ENCODE data around the gene DDX25. TPM values are rescaled to one million over a fixed set of nuclear protein-coding genes. Genes with fewer than 3 reads are reported as not detected.
A peak's percentile ranks its signal among the peaks of the same experiment; 100 is the strongest.

DDX25 gene
- total RNA-seq, 4 donors from 2014 or later, result 0.06 to 0.17 TPM; not detected in 2

DNA sequence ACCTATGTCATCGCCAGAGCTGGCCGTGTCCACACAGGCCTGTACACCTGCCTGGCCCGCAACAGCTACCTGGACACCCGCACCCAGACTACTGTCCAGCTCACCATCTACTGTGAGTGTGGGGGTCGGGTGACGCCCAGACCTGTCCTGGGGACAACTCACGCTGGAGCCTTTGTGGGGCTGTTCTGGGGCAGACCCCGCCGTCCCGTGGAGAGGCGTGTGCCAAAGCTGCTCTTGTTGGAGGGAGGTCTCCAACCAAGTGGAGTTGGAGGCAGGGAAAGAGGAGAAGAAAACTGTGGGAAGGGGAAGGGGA, 45.8 kb downstream of the DDX25 start:
- intact Hi-C loops (cut with DNase I), result loop anchor here (5.0 kb wide), 1 partner anchor 112 kb away; the partner anchor contains the start of gene CDON
- WGBS, result 95% methylated on average over 4 of the region's 11 CpGs
- peak overlapping the region in 1 of 4 donors; percentile 47 for H3K27ac ChIP-seq (replicated peaks in 1 of 4)
- DNase-seq (ENCODE audit: extremely low spot score), result no peak
- no peaks in the 10 kb centered on the region for H3K27me3 ChIP-seq
- no peaks in the 10 kb centered on the region for H3K36me3 ChIP-seq
- no peak overlapping the region for H3K4me3 ChIP-seq
- TF ChIP-seq POLR2AphosphoS5 (IDR thresholded peaks at IDR 0.05) (no peak), POLR2A (IDR thresholded peaks at IDR 0.05; ENCODE audit: low read depth) (no peak), EP300 (IDR thresholded peaks at IDR 0.05) (no peak), CTCF (IDR thresholded peaks at IDR 0.05) (no peak)
- peaks cover 19 to 37% (median 32%) of the 10 kb centered on the region in 4 donors for H3K4me1 ChIP-seq
- no peaks in the 10 kb centered on the region for H3K9me3 ChIP-seq

GRCh38 chr11:125950696-125951651, 46.7 kb downstream of the DDX25 start:
- H3K4me3 ChIP-seq, result no peak overlapping the region
- H3K27ac ChIP-seq (replicated peaks in 1 of 4), result peak overlapping the region; percentile 46 to 65 (median 54)
- peaks cover 19 to 37% (median 32%) of the 10 kb centered on the region in 4 donors for H3K4me1 ChIP-seq
- peaks cover 0 to 5% (median 2%) of the 10 kb centered on the region in 4 donors for H3K36me3 ChIP-seq
- H3K27me3 ChIP-seq, result no peaks in the 10 kb centered on the region
- WGBS, result 55% methylated on average over 15 of the region's 15 CpGs
- peak; percentile 91 for DNase-seq (ENCODE audit: extremely low spot score)
- H3K9me3 ChIP-seq, result no peaks in the 10 kb centered on the region
- intact Hi-C loops (cut with DNase I), result loop anchor here (5.0 kb wide), 1 partner anchor 111 kb away; the partner anchor contains the start of gene CDON
- TF ChIP-seq POLR2A (IDR thresholded peaks at IDR 0.05; ENCODE audit: low read depth) (no peak), EP300 (IDR thresholded peaks at IDR 0.05) (no peak), POLR2AphosphoS5 (IDR thresholded peaks at IDR 0.05) (peak; percentile 79 to 83), CTCF (IDR thresholded peaks at IDR 0.05) (no peak)

DNA sequence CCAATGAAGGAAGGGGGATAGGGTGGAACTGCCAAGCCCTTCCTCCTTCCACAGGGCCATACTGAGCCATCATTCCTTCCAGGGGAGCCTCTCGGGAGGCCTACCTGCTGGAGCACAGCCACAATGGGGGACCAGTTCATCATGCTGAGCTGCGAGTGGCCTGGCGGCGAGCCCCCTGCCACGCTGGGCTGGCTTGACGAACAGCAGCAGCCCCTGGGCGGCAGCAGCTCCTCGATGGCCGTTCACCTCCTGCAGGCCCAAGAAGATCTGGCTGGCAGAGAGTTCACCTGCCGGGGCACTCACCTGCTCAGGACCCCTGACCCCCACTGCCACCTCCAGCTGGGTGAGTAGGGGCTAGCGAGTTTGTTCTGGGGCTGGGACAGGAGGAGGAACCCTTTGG, 47.4 kb downstream of the DDX25 start:
- Histone ChIP-seq H3K36me3 (peaks cover 0 to 11% (median 2%) of the 10 kb centered on the region in 4 donors), H3K27me3 (no peaks in the 10 kb centered on the region), H3K4me3 (no peak overlapping the region), H3K27ac (replicated peaks in 1 of 4) (peak overlapping the region; percentile 46 to 65 (median 54)), H3K9me3 (no peaks in the 10 kb centered on the region), H3K4me1 (peaks cover 19 to 37% (median 32%) of the 10 kb centered on the region in 4 donors)
- intact Hi-C loops (cut with DNase I), result loop anchor here (5.0 kb wide), 1 partner anchor 111 kb away; the partner anchor contains the start of gene CDON
- peak; percentile 79 for DNase-seq (ENCODE audit: extremely low spot score)
- WGBS, result 76% methylated on average over 5 of the region's 11 CpGs
- TF ChIP-seq EP300 (IDR thresholded peaks at IDR 0.05) (no peak), POLR2AphosphoS5 (IDR thresholded peaks at IDR 0.05) (no peak), CTCF (IDR thresholded peaks at IDR 0.05) (no peak), POLR2A (IDR thresholded peaks at IDR 0.05; ENCODE audit: low read depth) (no peak)

GRCh38 chr11:125952559-125952958, 48.3 kb downstream of the DDX25 start:
- Histone ChIP-seq H3K27ac (replicated peaks in 1 of 4) (peak overlapping the region in 3 of 4 donors; percentile 10 to 51 (median 48)), H3K4me1 (peaks cover 19 to 37% (median 32%) of the 10 kb centered on the region in 4 donors), H3K4me3 (peak overlapping the region in 1 of 4 donors; percentile 9), H3K36me3 (peaks cover 0 to 15% (median 2%) of the 10 kb centered on the region in 4 donors), H3K9me3 (no peaks in the 10 kb centered on the region), H3K27me3 (no peaks in the 10 kb centered on the region)
- intact Hi-C loops (cut with DNase I), result loop anchor here (5.0 kb wide), 1 partner anchor 110 kb away; the partner anchor contains the start of gene CDON
- TF ChIP-seq POLR2A (IDR thresholded peaks at IDR 0.05; ENCODE audit: low read depth) (no peak), EP300 (IDR thresholded peaks at IDR 0.05) (no peak), CTCF (IDR thresholded peaks at IDR 0.05) (no peak), POLR2AphosphoS5 (IDR thresholded peaks at IDR 0.05) (no peak)
- DNase-seq (ENCODE audit: extremely low spot score), result no peak
- 58% methylated on average over 2 of the region's 2 CpGs for WGBS

Measured in esophagus muscularis mucosa (tissue), 4 donors.